Stimulated activated CD8-positive, alpha-beta memory T cell treated with anti-CD3 and anti-CD28 coated beads, Interleukin-7, amount 100 ng/mL, for 48 hours (primary cell): Measurements from ENCODE around the gene DHRS3.

Experiments
- DNase-seq, 2 donors: peaks; one replicate each; pipeline ENCODE4 v3.0.0-alpha.2; 2020; ENCODE audit warnings: low read depth in 1 of 2; ENCODE audit errors: extremely low read depth in 1 of 2

DHRS3 gene

GRCh38 chr1:12521096-12521495, 96.9 kb downstream of the DHRS3 start:
- DNase-seq, result no peak

- no peak for DNase-seq
Observed at GRCh38 chr1:12519693-12520364, 98.2 kb downstream of the DHRS3 start.

- DNase-seq, result peak; percentile 47 to 66
Observed at GRCh38 chr1:12518931-12519692, 98.9 kb downstream of the DHRS3 start.
